CD8-positive, alpha-beta memory T cell (primary cell): ENCODE results near the gene CSTF1. TPM values are rescaled to one million over a fixed set of nuclear protein-coding genes. Genes with fewer than 3 reads are reported as not detected.

ENCODE experiments used
- CTCF ChIA-PET: fragments of 350-600 bp; sonication (Branson Sonifier 250); formaldehyde crosslinking; loops from one replicate; lab custom pipeline; 2021; ENCODE audit warnings: antibody characterized with exemption; lab: Charles Lee
- POLR2A ChIA-PET: fragments of 350-600 bp; sonication (Branson Sonifier 250); formaldehyde crosslinking; loops from one replicate; lab custom pipeline; 2021; ENCODE audit warnings: antibody characterized with exemption; lab: Charles Lee
- DNase-seq, 5 donors: peaks; one replicate each; pipeline versions ENCODE4 v3.0.0 to v3.0.0-alpha.2; 2020 to 2022; ENCODE audit warnings: mixed read lengths in 1 of 5
- H3K27ac ChIP-seq: one replicate; pipeline ENCODE4 v1.7.0; 2013; ENCODE audit warnings: low read depth, mild to moderate bottlenecking, low read length, moderate library complexity
- H3K27me3 ChIP-seq: 2 replicates; pipeline ENCODE4 v1.7.0; 2013; ENCODE audit warnings: low read length, mild to moderate bottlenecking; ENCODE audit not compliant: insufficient read depth, poor library complexity, severe bottlenecking
- H3K36me3 ChIP-seq: 2 replicates; pipeline ENCODE4 v1.7.0; 2013; ENCODE audit warnings: mild to moderate bottlenecking, low read length, moderate library complexity; ENCODE audit not compliant: insufficient read depth
- H3K4me1 ChIP-seq: 2 replicates; pipeline ENCODE4 v1.7.0; 2013; ENCODE audit warnings: mild to moderate bottlenecking, low read length, moderate library complexity; ENCODE audit not compliant: insufficient read depth
- H3K4me3 ChIP-seq: 2 replicates; pipeline ENCODE4 v1.7.0; 2013; ENCODE audit warnings: mild to moderate bottlenecking, low read length
- H3K9me3 ChIP-seq: 2 replicates; pipeline ENCODE4 v1.7.0; 2013; ENCODE audit warnings: mild to moderate bottlenecking, low read length
- H3K27ac Mint-ChIP-seq, 8 donors: one replicate each; pipeline ENCODE4 v1.8.0; 2020 to 2021; ENCODE audit warnings: mixed read lengths in 8 of 8, mild to moderate bottlenecking in 6 of 8, inconsistent platforms in 3 of 8, moderate library complexity in 3 of 8
- H3K27me3 Mint-ChIP-seq, 2 donors: one replicate each; pipeline ENCODE4 v1.8.0; 2020 to 2021; ENCODE audit warnings: mixed read lengths in 2 of 2, mild to moderate bottlenecking in 1 of 2, moderate library complexity in 1 of 2
- H3K36me3 Mint-ChIP-seq, 3 donors: one replicate each; pipeline ENCODE4 v1.8.0; 2020 to 2021; ENCODE audit warnings: mixed read lengths in 3 of 3, inconsistent platforms in 1 of 3, mild to moderate bottlenecking in 1 of 3
- H3K4me1 Mint-ChIP-seq, 3 donors: one replicate each; pipeline ENCODE4 v1.8.0; 2020 to 2021; ENCODE audit warnings: mixed read lengths in 3 of 3, inconsistent platforms in 1 of 3, mild to moderate bottlenecking in 1 of 3
- H3K4me3 Mint-ChIP-seq, 7 donors: one replicate each; pipeline ENCODE4 v1.8.0; 2020 to 2021; ENCODE audit warnings: mixed read lengths in 7 of 7, mild to moderate bottlenecking in 6 of 7, moderate library complexity in 4 of 7, inconsistent platforms in 2 of 7
- H3K9me3 Mint-ChIP-seq, 5 donors: one replicate each; pipeline ENCODE4 v1.8.0; 2020 to 2022; ENCODE audit warnings: mixed read lengths in 5 of 5, mild to moderate bottlenecking in 3 of 5, moderate library complexity in 2 of 5, inconsistent platforms in 1 of 5
- polyA plus RNA-seq: library from polyadenylated mRNA; unstranded; fragments of 300-500 nt; fragmentation: Illumina TruSeq; gene quantifications from one replicate; pipeline ENCODE4 v1.2.3, GENCODE V29; 2021
- total RNA-seq, 2 experiments: library from RNA; stranded (reverse); gene quantifications; one replicate each; pipeline ENCODE4 v1.2.3, GENCODE V29; 2021

Gene CSTF1
- total and polyA plus RNA-seq, 3 experiments from 2014 or later, result 37.0 to 54.7 (median 54.2) TPM

DNA sequence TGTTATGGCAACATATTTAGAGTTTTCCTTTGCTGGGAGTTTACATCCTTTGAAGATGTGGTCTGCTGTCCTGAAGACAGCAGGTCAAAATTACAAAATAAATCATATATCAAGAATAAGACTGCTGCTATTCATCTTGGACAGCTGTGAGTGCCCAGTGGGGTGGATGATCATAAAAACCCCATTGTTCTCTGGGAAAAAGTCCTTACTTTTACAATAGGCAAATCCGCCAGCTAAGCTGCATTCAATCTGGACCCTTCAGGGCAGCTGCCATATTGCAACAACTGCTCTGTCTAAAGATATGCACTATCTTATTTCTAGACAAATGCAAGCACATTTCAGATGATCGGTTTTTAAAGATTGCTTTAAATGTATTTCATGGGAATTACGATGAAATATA lies 39.0 kb downstream of the CSTF1 start:
- Histone ChIP-seq H3K4me1 (peaks cover 49% of the 10 kb centered on the region), H3K36me3 (no peaks in the 10 kb centered on the region), H3K9me3 (no peaks in the 10 kb centered on the region), H3K27ac (no peak overlapping the region), H3K4me3 (no peak overlapping the region), H3K27me3 (no peaks in the 10 kb centered on the region)
- Mint-ChIP-seq H3K9me3 (no peaks in the 10 kb centered on the region), H3K4me1 (peaks cover 57 to 69% (median 62%) of the 10 kb centered on the region in 3 donors), H3K4me3 (no peak overlapping the region), H3K27me3 (peaks cover 0 to 1% of the 10 kb centered on the region in 2 donors), H3K27ac (no peak overlapping the region), H3K36me3 (peaks cover 2 to 14% (median 2%) of the 10 kb centered on the region in 3 donors)
- no peak for DNase-seq
- ChIA-PET CTCF (interaction anchor here (0.6 to 2.4 kb wide), 2 partner anchors 22 to 1042 kb away, joined by 3 to 6 read pairs; no protein-coding TSS in a partner anchor), POLR2A (interaction anchor here (0.5 kb wide), 1 partner anchor 34 kb away, joined by 3 read pairs; no protein-coding TSS in a partner anchor)

DNA sequence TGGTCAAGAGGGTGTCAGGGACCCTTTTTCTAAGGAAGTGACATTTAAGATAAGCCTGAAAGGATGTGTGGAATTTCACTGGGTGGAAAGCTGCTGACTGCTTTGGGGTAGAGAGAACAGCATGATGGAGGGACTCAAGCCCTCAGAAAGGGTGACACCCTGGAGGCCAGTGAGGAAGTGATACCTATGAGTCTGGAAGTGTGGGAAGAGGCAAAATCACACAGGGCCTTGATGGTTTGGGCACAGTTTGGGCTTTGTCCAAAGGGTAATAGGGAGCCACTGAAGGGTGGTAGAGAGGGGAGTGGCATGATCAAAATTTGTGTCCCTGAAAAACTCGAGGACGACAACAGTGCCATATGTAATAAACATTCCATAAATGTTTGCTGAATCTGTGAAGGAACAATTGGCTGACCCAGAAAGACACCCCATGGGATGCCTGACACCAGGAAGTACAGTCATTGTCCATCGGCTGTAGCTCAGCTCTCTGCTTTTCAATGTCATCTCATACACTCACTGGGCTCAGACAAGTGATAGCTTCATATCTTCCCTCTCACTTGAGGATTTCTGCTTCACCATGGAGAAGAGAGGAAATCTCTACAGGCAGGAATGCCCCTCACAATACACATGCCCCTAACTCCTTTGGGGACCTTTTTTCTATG lies 40.9 kb downstream of the CSTF1 start:
- no peaks in the 10 kb centered on the region for H3K9me3 Mint-ChIP-seq
- Histone ChIP-seq H3K4me1 (peaks cover 55% of the 10 kb centered on the region), H3K27ac (peak overlapping the region; percentile 50), H3K36me3 (peaks cover 11% of the 10 kb centered on the region), H3K4me3 (no peak overlapping the region), H3K9me3 (no peaks in the 10 kb centered on the region), H3K27me3 (no peaks in the 10 kb centered on the region)
- H3K4me1 Mint-ChIP-seq, result peaks cover 52 to 66% (median 61%) of the 10 kb centered on the region in 3 donors
- ChIA-PET CTCF (interaction anchor here (1.4 kb wide), 1 partner anchor 14 kb away, joined by 4 read pairs; no protein-coding TSS in a partner anchor), POLR2A (interaction anchor here (0.9 kb wide), 2 partner anchors 14 to 21 kb away, joined by 3 read pairs; partner anchors contain the start of gene CASS4)
- H3K27ac Mint-ChIP-seq, result peak overlapping the region; percentile 70 to 96 (median 86)
- no peak for DNase-seq
- peaks cover 0 to 1% of the 10 kb centered on the region in 2 donors for H3K27me3 Mint-ChIP-seq
- H3K4me3 Mint-ChIP-seq, result peak overlapping the region; percentile 2 to 71 (median 51)
- peaks cover 2 to 9% (median 5%) of the 10 kb centered on the region in 3 donors for H3K36me3 Mint-ChIP-seq

DNA sequence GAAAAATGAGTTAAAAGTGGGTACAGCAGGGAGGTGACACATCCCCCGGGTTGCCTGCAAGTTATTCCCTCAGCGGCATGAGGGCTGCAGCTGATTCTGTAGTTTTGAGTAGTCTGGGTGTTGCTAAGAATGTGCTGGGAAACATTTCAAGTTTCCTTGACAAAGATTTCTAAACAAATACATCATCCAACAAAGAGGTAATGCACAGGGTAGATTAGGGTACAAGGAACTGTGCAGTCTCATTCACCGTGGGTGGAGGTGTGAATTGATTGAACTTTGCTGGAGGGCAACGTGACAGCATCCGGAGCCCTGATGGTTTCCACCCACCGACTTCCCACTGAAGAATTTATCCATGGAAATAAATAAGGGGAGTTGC lies 41.4 kb downstream of the CSTF1 start:
- Histone ChIP-seq H3K36me3 (peaks cover 12% of the 10 kb centered on the region), H3K9me3 (no peaks in the 10 kb centered on the region), H3K27me3 (no peaks in the 10 kb centered on the region), H3K4me1 (peaks cover 55% of the 10 kb centered on the region), H3K27ac (peak overlapping the region; percentile 50), H3K4me3 (no peak overlapping the region)
- POLR2A ChIA-PET, result interaction anchor here (0.9 kb wide), 2 partner anchors 15 to 22 kb away, joined by 3 read pairs; partner anchors contain the start of gene CASS4
- CTCF ChIA-PET, result interaction anchor here (1.4 kb wide), 1 partner anchor 14 kb away, joined by 4 read pairs; no protein-coding TSS in a partner anchor
- Mint-ChIP-seq H3K9me3 (no peaks in the 10 kb centered on the region), H3K27me3 (peaks cover 0 to 1% of the 10 kb centered on the region in 2 donors), H3K27ac (peak overlapping the region; percentile 70 to 96 (median 86)), H3K36me3 (peaks cover 2 to 9% (median 5%) of the 10 kb centered on the region in 3 donors), H3K4me3 (peak overlapping the region; percentile 2 to 71 (median 51)), H3K4me1 (peaks cover 49 to 65% (median 61%) of the 10 kb centered on the region in 3 donors)
- peak in 1 of 5 donors; percentile 30 for DNase-seq

DNA sequence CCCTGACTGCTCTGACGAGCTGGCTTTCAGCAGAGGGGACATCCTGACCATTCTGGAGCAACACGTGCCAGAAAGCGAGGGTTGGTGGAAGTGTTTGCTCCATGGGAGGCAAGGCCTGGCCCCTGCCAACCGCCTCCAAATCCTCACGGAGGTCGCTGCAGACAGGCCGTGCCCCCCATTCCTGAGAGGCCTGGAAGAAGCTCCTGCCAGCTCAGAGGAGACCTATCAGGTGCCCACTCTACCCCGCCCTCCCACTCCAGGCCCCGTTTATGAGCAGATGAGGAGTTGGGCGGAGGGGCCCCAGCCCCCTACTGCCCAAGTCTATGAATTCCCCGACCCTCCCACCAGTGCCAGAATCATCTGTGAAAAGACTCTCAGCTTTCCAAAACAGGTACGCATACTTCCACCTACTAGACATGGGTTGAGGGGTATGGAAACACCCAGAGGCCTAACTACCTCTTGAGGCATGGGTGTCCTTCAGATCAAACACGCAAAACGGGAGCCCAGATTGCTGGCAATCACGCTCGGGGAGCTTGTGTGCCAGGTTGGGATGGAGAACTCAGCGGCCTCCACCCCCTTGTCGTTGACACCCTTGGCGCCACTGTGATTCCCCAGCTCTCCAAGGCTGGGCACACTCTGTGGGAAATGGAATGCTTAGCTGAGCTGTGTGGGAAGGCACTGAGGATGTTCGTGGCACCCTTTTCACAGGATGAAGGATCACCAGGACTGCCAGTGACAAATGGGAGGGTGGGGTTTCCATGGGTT lies 44.9 kb downstream of the CSTF1 start:
- no peaks in the 10 kb centered on the region for H3K27me3 Mint-ChIP-seq
- peaks cover 2 to 7% (median 4%) of the 10 kb centered on the region in 3 donors for H3K36me3 Mint-ChIP-seq
- peak overlapping the region in 6 of 8 donors; percentile 17 to 76 (median 56) for H3K27ac Mint-ChIP-seq
- ChIA-PET CTCF (no interaction called here), POLR2A (no interaction called here)
- no peaks in the 10 kb centered on the region for H3K9me3 ChIP-seq
- H3K27me3 ChIP-seq, result no peaks in the 10 kb centered on the region
- no peak overlapping the region for H3K4me3 ChIP-seq
- H3K4me3 Mint-ChIP-seq, result no peak overlapping the region
- peaks cover 67% of the 10 kb centered on the region for H3K4me1 ChIP-seq
- H3K36me3 ChIP-seq, result peaks cover 12% of the 10 kb centered on the region
- H3K4me1 Mint-ChIP-seq, result peaks cover 51 to 70% (median 63%) of the 10 kb centered on the region in 3 donors
- no peak overlapping the region for H3K27ac ChIP-seq
- no peak for DNase-seq
- H3K9me3 Mint-ChIP-seq, result no peaks in the 10 kb centered on the region

DNA sequence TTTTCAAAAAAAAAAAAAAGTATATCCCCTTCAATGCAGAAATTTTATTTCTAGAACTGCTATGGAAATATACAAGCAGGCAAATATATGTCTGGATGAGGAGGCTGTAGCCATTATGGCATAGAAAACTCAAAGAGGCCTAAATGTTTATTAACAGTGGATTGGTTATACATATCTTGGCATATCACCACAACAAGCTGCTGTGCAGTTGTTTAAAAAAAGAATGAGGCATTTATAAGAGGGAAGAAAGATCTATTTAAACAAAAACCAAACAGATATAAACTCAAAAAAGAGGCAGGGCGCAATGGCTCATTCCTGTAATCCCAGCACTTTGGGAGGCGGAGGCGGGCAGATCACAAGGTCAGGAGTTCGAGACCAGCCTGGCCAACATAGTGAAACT lies 45.8 kb downstream of the CSTF1 start:
- no peaks in the 10 kb centered on the region for H3K27me3 Mint-ChIP-seq
- Histone ChIP-seq H3K36me3 (peaks cover 12% of the 10 kb centered on the region), H3K9me3 (no peaks in the 10 kb centered on the region), H3K27me3 (no peaks in the 10 kb centered on the region), H3K4me3 (no peak overlapping the region), H3K4me1 (peaks cover 65% of the 10 kb centered on the region), H3K27ac (no peak overlapping the region)
- H3K9me3 Mint-ChIP-seq, result no peaks in the 10 kb centered on the region
- H3K4me1 Mint-ChIP-seq, result peaks cover 49 to 69% (median 62%) of the 10 kb centered on the region in 3 donors
- ChIA-PET CTCF (no interaction called here), POLR2A (no interaction called here)
- H3K27ac Mint-ChIP-seq, result peak overlapping the region in 7 of 8 donors; percentile 19 to 96 (median 66)
- DNase-seq, result no peak
- peaks cover 2 to 7% (median 4%) of the 10 kb centered on the region in 3 donors for H3K36me3 Mint-ChIP-seq
- peak overlapping the region in 3 of 7 donors; percentile 27 to 70 (median 32) for H3K4me3 Mint-ChIP-seq

DNA sequence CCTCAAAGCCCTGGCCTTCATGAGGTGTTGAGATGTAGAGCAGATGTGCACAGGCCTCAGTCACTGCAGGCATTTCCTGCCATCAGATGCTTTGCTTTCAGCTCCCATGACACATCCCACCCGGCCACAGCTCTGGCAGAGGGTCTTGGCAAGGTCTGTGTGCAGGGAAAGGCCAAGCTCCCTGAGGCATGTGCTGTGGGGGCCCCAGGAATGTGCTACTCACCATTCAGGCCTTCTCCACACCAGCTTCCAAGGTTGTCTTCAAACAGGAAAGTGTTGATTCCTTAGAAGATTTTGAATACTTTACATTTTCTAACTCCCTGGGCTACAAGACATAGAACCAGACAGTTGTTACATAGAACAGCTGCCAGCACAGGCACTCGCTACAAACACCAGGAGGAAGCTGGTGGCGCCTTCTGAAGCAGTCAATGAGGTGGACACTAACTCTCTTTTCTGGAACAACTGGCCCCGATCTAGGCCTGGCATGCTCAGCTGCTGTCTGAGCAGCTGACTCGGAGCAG lies 47.4 kb downstream of the CSTF1 start:
- CTCF ChIA-PET, result no interaction called here
- DNase-seq, result no peak
- H3K4me3 ChIP-seq, result peak overlapping the region; percentile 9
- Mint-ChIP-seq H3K4me3 (peak overlapping the region in 6 of 7 donors; percentile 59 to 82 (median 76)), H3K36me3 (peaks cover 0 to 7% (median 2%) of the 10 kb centered on the region in 3 donors), H3K27me3 (no peaks in the 10 kb centered on the region), H3K27ac (peak overlapping the region; percentile 4 to 95 (median 94)), H3K4me1 (peaks cover 39 to 57% (median 49%) of the 10 kb centered on the region in 3 donors), H3K9me3 (no peaks in the 10 kb centered on the region)
- no peaks in the 10 kb centered on the region for H3K9me3 ChIP-seq
- peaks cover 54% of the 10 kb centered on the region for H3K4me1 ChIP-seq
- no peaks in the 10 kb centered on the region for H3K27me3 ChIP-seq
- peaks cover 12% of the 10 kb centered on the region for H3K36me3 ChIP-seq
- POLR2A ChIA-PET, result no interaction called here
- no peak overlapping the region for H3K27ac ChIP-seq

DNA sequence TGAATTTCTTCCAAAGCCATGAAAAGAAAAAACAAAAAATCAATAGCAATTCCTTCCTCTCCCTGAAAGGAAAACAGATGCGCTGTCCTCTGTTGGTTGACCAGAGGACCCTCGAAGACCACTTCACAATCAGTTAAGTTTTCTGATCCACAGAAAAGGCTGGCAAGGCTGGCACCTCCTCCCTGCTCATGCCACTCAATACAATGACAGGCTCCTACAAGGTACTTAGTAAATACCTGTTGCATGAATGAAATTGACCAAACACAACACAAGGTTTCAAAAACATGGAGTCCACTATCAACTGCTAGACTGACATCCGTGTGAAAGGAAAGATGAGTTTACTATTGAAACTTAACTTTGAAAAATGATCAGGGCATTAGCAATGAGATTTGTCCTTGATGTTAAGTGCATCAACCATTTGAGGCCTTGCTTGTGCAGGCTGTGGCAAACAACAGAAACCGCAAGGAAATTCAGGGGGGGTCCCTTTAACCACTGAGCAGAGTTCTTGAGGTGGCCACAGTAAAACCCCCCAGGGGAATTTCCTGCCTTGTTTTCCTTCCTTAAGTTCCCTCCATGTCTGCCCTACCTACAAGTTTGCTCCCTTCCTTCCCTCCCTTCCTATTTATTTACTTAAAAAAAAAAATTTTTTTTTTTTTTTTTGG lies 48.0 kb downstream of the CSTF1 start:
- no peaks in the 10 kb centered on the region for H3K27me3 Mint-ChIP-seq
- peak overlapping the region; percentile 4 to 95 (median 94) for H3K27ac Mint-ChIP-seq
- peak; percentile 33 to 78 (median 67) for DNase-seq
- Histone ChIP-seq H3K27ac (no peak overlapping the region), H3K4me1 (peaks cover 54% of the 10 kb centered on the region), H3K27me3 (no peaks in the 10 kb centered on the region), H3K36me3 (peaks cover 12% of the 10 kb centered on the region), H3K9me3 (no peaks in the 10 kb centered on the region), H3K4me3 (no peak overlapping the region)
- H3K36me3 Mint-ChIP-seq, result peaks cover 3 to 9% (median 4%) of the 10 kb centered on the region in 3 donors
- no peaks in the 10 kb centered on the region for H3K9me3 Mint-ChIP-seq
- POLR2A ChIA-PET, result interaction anchor here (0.7 kb wide), 1 partner anchor 26 kb away, joined by 5 read pairs; no protein-coding TSS in a partner anchor
- peaks cover 39 to 54% (median 46%) of the 10 kb centered on the region in 3 donors for H3K4me1 Mint-ChIP-seq
- H3K4me3 Mint-ChIP-seq, result peak overlapping the region; percentile 12 to 82 (median 75)
- CTCF ChIA-PET, result no interaction called here
